Right forelimb (tissue), 1 donor: ENCODE data around the gene MBTPS1.

Experiments
- DNase-seq: peaks from one replicate; pipeline ENCODE4 v3.0.0-alpha.2; 2018

The MBTPS1 gene

GRCh38 chr16:84116720-84117493, at the start of gene MBTPS1:
TSS of gene MBTPS1 (minus strand) at chr16:84116942. CDS start at chr16:84101783, 15,159 bp downstream.
- DNase-seq = peak; percentile 99

GRCh38 chr16:84165746-84166145, 49.0 kb upstream of the MBTPS1 start:
- DNase-seq = no peak

- no peak for DNase-seq
Measured at GRCh38 chr16:84161801-84162200, 45.1 kb upstream of the MBTPS1 start.

GRCh38 chr16:84161037-84161436, 44.3 kb upstream of the MBTPS1 start:
- no peak for DNase-seq

GRCh38 chr16:84159800-84160199, 43.1 kb upstream of the MBTPS1 start:
- DNase-seq = no peak

- no peak for DNase-seq
Measured at GRCh38 chr16:84159007-84159406, 42.3 kb upstream of the MBTPS1 start.

- no peak for DNase-seq
Measured at GRCh38 chr16:84156342-84156784, 39.6 kb upstream of the MBTPS1 start.

GRCh38 chr16:84155771-84156170, 39.0 kb upstream of the MBTPS1 start:
- no peak for DNase-seq

GRCh38 chr16:84155226-84155625, 38.5 kb upstream of the MBTPS1 start:
- DNase-seq = no peak

GRCh38 chr16:84153660-84154214, 37.0 kb upstream of the MBTPS1 start:
- DNase-seq = no peak

GRCh38 chr16:84150926-84151325, 34.2 kb upstream of the MBTPS1 start:
- DNase-seq = no peak

- DNase-seq = peak; percentile 94
Measured at GRCh38 chr16:84144859-84145639, 28.3 kb upstream of the MBTPS1 start, which contains the start of the genes DNAAF1 and HSDL1. TSS of gene DNAAF1 (plus strand) at chr16:84145308. CDS start at chr16:84145441, 133 bp downstream. TSS of gene HSDL1 (minus strand) at chr16:84145177. CDS start at chr16:84131321, 13,856 bp downstream.

- no peak for DNase-seq
Measured at GRCh38 chr16:84144209-84144858, 27.6 kb upstream of the MBTPS1 start.

GRCh38 chr16:84143784-84144199, 27.1 kb upstream of the MBTPS1 start:
- no peak for DNase-seq

- no peak for DNase-seq
Measured at GRCh38 chr16:84143081-84143480, 26.3 kb upstream of the MBTPS1 start.

- DNase-seq = no peak
Measured at GRCh38 chr16:84141143-84141670, 24.5 kb upstream of the MBTPS1 start.

- DNase-seq = no peak
Measured at GRCh38 chr16:84139628-84140258, 23.0 kb upstream of the MBTPS1 start.

- no peak for DNase-seq
Measured at GRCh38 chr16:84138824-84139627, 22.3 kb upstream of the MBTPS1 start.

GRCh38 chr16:84138500-84138823, 21.7 kb upstream of the MBTPS1 start:
- no peak for DNase-seq

- DNase-seq = no peak
Measured at GRCh38 chr16:84137769-84138357, 21.1 kb upstream of the MBTPS1 start.

GRCh38 chr16:84137287-84137686, 20.5 kb upstream of the MBTPS1 start:
- DNase-seq = no peak
